ENCODE data around the gene ZNF583.

GRCh38 chr19:56441206-56441792 is 37.2 kb downstream of the ZNF583 start:
- no peak for TF ChIP-seq CTCF (IDR thresholded peaks at IDR 0.05)
- TF ChIP-seq POLR2AphosphoS5 (IDR thresholded peaks at IDR 0.05), result no peak

All from esophagus muscularis mucosa (tissue), 3 donors.